Activated CD4-positive, alpha-beta T cell treated with anti-CD3 and anti-CD28 coated beads, Interleukin-10, Interleukin-2, amounts not matched to agents 100 ng/mL and 50 ng/mL, durations not matched to agents 16 hours and 8 hours (primary cell): ENCODE measurements around the gene TUG1.

Experiments
- DNase-seq: peaks from one replicate; pipeline ENCODE4 v3.0.0-alpha.2; 2020

TUG1 gene

DNA sequence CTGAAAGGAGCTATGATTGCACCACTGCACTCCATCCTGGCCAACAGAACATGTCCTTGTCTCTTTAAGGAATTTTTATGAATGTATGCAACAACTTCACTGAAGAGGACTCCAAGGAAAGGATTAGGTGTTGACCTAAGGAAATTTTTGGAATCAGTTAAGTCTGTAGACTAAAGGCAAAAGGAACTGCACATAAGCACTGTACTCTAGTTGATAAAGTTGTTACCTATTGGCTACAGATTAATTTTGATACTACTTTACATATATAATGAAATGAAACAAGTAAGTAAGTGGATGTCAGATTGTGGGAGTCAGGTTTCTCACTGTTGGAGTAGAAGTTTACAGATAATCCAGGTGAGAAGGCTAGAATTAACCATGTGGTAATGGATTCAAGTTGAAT, 36.5 kb downstream of the TUG1 start:
- no peak for DNase-seq

DNA sequence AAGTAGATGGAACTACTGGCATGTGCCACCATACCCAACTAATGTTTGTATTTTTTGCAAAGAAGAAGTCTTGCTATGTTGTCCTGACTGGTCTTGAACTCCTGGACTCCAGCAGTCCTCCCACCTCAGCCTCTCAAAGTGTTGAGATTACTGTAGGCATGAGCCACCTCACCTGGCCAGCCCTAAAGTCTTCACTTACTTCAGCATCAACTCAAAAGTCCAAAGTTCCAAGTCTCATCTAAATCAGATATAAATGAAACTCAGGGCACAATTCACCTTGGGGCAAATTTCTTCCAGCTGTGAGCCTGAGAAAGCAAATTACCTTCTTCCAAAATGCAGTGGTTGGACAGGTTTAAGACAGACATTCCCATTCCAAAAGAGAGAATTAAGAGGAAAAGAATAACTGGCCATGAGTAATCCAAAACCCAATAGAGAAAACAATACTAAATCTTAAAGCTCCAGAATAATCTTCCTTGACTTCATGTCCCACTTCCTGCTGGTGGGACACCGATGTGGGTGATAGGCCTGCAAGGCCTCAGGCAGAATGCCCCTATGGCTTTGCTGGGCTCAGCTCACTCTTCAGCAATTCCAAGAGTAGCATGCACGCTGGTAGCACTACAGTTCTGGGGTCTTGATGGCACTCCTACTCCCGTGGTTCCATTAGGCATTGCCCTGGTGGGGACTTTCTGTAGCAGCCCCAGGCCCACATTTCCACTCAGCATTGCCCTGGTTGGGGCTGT, 50.3 kb downstream of the TUG1 start:
- no peak for DNase-seq

DNA sequence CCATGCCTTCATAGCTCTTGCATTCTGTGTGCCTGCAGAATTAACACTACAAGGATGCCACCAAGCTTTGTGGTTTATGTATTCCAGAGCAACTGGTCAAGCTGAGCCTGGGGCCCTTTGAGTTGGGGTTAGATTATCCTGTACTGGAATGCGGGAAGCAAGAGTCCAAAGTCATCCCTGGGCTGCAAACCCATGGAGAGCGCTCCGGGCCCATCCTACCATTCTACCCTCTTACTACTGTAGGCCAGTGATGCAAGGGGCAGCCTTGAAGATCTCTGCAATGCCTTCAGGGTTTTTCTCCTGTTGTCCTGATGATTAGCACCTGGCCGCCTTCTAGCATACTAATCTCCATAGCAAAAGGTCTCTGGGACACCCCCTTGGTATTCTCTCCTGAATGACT, 51.3 kb downstream of the TUG1 start:
- DNase-seq = no peak

DNA sequence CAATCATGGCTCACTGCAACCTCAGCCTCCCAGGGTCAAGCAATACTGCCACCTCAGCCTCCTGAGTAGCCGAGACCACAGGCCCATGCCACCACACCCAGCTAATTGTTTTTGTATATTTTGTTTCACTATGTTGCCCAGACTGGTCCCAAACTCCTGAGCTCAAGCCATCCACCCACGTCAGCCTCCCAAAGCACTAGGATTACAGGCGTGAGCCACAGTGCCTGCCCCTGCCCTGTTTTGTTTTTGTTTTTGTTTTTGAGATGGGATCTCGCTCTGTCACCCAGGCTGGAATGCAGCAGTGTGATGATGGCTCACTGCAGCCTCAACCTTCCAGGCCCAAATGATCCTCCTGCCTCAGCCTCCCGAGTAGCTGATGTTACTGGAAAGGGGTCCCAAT, 53.5 kb downstream of the TUG1 start:
- no peak for DNase-seq
